Ectodermal cell (in vitro differentiated cells): ENCODE measurements around the gene NPC1L1. TPM values are rescaled to one million over a fixed set of nuclear protein-coding genes. Genes with fewer than 3 reads are reported as not detected.
A peak's percentile ranks its signal among the peaks of the same experiment; 100 is the strongest.

Experiments
- H3K27ac ChIP-seq: 2 replicates; pipeline ENCODE4 v1.7.0; 2013; ENCODE audit warnings: mild to moderate bottlenecking, low read depth, low read length; ENCODE audit not compliant: insufficient read depth, poor library complexity, severe bottlenecking
- H3K27me3 ChIP-seq: 2 replicates; pipeline ENCODE4 v1.7.0; 2013; ENCODE audit warnings: mild to moderate bottlenecking, low read length; ENCODE audit not compliant: insufficient read depth, control insufficient read depth, poor library complexity, severe bottlenecking
- H3K36me3 ChIP-seq: one replicate; pipeline ENCODE4 v1.7.0; 2013; ENCODE audit warnings: low read length; ENCODE audit not compliant: control insufficient read depth, insufficient read depth
- H3K4me1 ChIP-seq: one replicate; pipeline ENCODE4 v1.7.0; 2013; ENCODE audit warnings: low read length; ENCODE audit not compliant: control insufficient read depth, insufficient read depth
- H3K4me3 ChIP-seq: 2 replicates; pipeline ENCODE4 v1.7.0; 2013; ENCODE audit warnings: low read depth, low read length, control low read depth; ENCODE audit not compliant: insufficient read depth
- H3K9me3 ChIP-seq: 2 replicates; pipeline ENCODE4 v1.7.0; 2013; ENCODE audit warnings: mild to moderate bottlenecking, low read length, moderate library complexity; ENCODE audit not compliant: control insufficient read depth
- WGBS, 2 experiments: methylation state at CpG; one replicate each; pipeline ENCODE4 v1.1.7; 2013; ENCODE audit warnings: missing lambda C conversion rate in 2 of 2; 5-methylcytosine and 5-hydroxymethylcytosine counted together
- polyA plus RNA-seq, 4 experiments: library from polyadenylated mRNA; stranded (reverse); fragments of 50-300 nt; gene quantifications; one replicate each; pipeline ENCODE4 v1.2.3, GENCODE V29; 2013

Gene NPC1L1, protein sequence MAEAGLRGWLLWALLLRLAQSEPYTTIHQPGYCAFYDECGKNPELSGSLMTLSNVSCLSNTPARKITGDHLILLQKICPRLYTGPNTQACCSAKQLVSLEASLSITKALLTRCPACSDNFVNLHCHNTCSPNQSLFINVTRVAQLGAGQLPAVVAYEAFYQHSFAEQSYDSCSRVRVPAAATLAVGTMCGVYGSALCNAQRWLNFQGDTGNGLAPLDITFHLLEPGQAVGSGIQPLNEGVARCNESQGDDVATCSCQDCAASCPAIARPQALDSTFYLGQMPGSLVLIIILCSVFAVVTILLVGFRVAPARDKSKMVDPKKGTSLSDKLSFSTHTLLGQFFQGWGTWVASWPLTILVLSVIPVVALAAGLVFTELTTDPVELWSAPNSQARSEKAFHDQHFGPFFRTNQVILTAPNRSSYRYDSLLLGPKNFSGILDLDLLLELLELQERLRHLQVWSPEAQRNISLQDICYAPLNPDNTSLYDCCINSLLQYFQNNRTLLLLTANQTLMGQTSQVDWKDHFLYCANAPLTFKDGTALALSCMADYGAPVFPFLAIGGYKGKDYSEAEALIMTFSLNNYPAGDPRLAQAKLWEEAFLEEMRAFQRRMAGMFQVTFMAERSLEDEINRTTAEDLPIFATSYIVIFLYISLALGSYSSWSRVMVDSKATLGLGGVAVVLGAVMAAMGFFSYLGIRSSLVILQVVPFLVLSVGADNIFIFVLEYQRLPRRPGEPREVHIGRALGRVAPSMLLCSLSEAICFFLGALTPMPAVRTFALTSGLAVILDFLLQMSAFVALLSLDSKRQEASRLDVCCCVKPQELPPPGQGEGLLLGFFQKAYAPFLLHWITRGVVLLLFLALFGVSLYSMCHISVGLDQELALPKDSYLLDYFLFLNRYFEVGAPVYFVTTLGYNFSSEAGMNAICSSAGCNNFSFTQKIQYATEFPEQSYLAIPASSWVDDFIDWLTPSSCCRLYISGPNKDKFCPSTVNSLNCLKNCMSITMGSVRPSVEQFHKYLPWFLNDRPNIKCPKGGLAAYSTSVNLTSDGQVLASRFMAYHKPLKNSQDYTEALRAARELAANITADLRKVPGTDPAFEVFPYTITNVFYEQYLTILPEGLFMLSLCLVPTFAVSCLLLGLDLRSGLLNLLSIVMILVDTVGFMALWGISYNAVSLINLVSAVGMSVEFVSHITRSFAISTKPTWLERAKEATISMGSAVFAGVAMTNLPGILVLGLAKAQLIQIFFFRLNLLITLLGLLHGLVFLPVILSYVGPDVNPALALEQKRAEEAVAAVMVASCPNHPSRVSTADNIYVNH (N-terminal part only)
- 0.48 TPM for polyA plus RNA-seq (2013, experiment 1 of 4)
- 0.28 TPM for polyA plus RNA-seq (2013, experiment 2 of 4)
- polyA plus RNA-seq (2013, experiment 3 of 4): 0.32 TPM
- polyA plus RNA-seq (2013, experiment 4 of 4): 0.20 TPM

DNA sequence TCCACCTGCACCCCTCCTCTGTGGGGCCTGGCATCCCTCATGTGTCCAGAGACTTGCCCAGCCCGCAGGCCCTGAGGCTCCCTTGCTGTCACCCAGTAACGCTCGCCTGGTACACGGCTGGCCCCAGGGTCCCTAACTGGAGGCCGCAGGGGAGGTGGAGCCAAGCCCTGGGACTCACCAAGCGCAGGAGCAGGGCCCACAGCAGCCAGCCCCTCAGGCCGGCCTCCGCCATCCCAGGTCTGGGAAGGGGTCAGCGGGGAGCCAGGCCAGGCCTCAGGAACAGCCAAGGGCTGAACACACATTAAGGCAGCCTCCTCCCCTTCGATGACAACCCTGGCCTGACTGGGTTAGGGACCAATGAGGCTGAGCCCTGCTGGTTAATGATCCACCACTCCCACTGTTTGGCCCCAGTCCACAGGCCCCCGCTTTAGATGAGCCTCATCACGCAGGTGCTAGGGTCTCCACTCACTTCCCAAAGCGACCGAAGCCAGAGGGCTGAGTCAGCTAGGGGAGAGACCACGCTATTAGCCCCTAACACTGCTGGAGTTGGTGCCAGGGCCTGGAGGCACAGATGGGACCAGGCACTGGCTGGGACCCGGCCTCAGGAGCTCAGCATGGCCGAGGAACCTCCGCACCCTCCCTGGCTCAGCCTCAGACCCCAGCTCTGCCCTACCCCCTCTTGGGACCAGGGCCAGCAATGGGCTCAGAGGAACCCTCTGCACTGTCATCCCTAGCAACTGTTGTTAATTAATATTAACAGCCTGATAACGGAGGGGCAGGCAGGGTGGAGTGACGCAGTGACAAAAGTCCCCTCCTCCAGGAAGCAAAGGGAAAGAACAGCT lies at the start of gene NPC1L1:
TSS of gene NPC1L1 (minus strand) at position 303 of the 842 bp plus-strand sequence. CDS start at position 232, 71 bp downstream.
- no peaks in the 10 kb centered on the region for H3K9me3 ChIP-seq
- H3K4me1 ChIP-seq: no peaks in the 10 kb centered on the region
- H3K4me3 ChIP-seq: no peak within 1 kb of the TSS
- no peaks in the 10 kb centered on the region for H3K27me3 ChIP-seq
- no peak within 1 kb of the TSS for H3K27ac ChIP-seq
- 91% methylated on average over 20 of the region's 20 CpGs for WGBS, 2 experiments
- H3K36me3 ChIP-seq: no peaks in the 10 kb centered on the region

DNA sequence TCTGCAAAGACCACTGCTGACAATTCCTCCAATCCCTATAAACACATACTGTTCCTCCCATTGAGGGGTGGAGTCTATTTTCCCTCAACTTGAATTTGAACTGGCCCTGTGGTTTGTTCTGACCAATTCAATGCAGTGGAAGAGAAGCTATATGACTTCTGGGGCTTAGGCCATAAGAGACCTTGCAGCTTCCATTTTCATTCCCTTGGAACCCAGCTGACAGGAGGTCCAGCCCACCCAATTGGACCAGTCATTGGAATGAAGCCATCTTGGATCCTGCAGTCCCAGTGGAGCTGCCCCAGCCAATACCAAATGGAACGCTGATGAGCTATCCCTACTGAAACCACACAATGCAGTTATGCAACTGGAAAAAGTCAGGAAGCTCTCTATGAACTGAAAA lies 49.8 kb upstream of the NPC1L1 start:
- Histone ChIP-seq H3K4me3 (no peak overlapping the region), H3K27me3 (no peaks in the 10 kb centered on the region), H3K4me1 (no peaks in the 10 kb centered on the region), H3K27ac (no peak overlapping the region), H3K36me3 (no peaks in the 10 kb centered on the region), H3K9me3 (no peaks in the 10 kb centered on the region)
- WGBS, 2 experiments: 95 to 96% methylated on average over 1 of the region's 1 CpG

DNA sequence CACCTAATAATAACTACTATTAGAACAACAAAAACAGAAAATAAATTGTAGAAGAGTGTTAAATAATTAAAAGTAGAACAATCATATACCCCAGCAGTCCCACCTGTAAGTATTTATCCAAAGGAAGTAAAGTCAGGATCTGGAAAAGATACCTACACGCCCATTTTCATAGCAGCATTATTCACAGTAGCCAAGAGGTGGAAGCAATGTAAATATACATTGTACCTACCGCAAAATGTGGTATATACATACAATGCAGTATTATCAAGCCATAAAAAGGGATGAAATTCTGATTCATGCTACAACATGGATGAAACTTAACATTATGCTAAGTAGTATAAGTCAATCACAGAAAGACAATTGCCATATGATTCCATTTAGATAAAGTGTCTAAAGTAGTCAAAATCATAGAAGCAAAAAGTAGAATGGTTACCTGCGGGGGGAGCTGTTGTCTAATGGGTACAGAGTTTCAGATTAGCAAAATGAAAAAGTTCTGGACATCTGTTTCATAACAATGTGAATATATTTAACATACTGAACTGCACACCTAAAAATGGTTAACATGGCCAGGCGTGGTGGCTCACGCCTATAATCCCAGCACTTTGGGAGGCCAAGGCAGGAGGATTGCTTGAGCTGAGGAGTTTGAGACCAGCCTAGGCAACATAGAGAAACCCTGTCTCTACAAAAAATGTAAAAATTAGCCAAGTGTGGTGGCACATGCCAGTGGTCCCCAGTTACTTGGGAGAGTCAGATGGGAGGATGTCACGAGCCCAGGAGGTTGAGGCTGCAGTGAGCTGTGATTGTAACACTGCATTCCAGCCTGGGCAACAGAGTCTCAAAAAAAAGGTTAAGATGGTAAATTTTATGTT lies 46.9 kb upstream of the NPC1L1 start:
- Histone ChIP-seq H3K36me3 (no peaks in the 10 kb centered on the region), H3K27ac (no peak overlapping the region), H3K4me1 (no peaks in the 10 kb centered on the region), H3K9me3 (no peaks in the 10 kb centered on the region), H3K4me3 (no peak overlapping the region), H3K27me3 (peaks cover 4% of the 10 kb centered on the region)
- WGBS, 2 experiments: 71 to 74% methylated on average over 3 to 6 of the region's 6 CpGs

DNA sequence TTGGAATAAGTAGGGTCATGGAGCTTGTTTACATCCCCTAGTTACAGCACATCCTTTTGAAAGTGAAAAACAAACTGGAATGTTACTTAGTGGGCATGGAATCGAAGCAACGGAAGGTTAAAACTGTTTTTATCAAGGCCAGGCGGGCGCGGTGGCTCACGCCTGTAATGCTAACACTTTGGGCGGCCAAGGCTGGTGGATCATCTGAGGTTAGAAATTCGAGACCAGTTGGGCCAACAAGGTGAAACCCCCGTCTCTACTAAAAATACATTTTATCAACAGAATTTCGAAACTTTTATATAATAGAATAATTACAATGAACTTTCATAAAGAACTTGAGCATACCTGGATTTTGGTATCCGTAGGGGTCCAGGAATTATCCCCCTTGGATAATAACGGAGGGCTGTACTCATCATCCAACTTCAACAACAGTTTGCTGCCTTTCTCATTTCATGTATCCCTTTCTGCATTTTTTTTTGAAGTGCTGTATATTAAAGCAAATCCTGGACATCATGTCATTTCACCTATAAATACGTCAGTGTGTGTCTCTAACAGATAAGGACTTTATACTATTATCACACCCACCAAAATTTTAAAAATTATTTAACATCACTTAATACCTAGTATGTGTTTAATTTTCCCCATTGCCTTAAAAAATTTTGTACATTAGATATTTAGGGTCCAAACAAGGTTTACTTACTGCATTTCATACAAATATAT lies 42.2 kb upstream of the NPC1L1 start:
- H3K27ac ChIP-seq: no peak overlapping the region
- no peaks in the 10 kb centered on the region for H3K9me3 ChIP-seq
- H3K4me1 ChIP-seq: no peaks in the 10 kb centered on the region
- peak overlapping the region; percentile 97 for H3K4me3 ChIP-seq
- WGBS, 2 experiments: 96% methylated on average over 11 to 13 of the region's 13 CpGs
- H3K36me3 ChIP-seq: peaks cover 14% of the 10 kb centered on the region
- peaks cover 4% of the 10 kb centered on the region for H3K27me3 ChIP-seq

DNA sequence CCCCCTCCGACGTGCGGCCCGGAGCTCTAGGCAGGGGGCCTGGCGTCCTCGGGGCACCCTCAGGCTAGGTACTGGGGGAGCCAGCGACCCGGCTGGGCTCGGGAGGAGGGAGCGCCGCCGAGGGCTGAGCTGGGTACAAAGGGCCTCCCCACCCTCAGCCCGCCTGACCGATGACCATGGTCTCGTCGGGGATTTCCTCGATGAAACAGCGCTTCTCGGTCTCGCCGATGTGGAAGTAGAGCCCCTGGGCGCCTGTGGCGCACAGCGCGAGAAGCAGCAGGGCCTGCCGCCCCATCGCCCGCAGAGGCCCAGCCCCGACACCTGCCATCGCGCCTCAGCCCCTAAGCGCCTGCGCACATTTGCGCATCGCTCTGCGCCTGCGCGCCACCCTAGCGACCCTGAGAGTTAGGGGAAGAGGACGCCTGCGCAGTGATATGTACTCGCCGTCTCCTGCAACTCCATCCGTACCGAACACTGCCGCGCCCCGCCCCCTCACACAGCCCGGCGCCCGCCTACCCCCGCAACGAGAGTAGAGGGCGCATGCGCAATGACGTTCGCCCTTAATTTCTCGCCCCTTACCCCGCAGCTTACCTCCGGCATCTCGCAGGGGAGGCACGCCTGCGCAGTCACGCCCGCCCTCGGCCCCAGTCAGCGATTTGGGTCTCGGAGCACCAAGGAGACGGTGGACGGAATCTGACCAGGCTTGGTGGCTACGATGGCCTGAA lies 40.9 kb upstream of the NPC1L1 start, which contains the start of gene TMED4:
TSS of gene TMED4 (minus strand) at position 353 of the 725 bp plus-strand sequence. CDS start at position 328, 25 bp downstream.
- Histone ChIP-seq H3K27me3 (peaks cover 4% of the 10 kb centered on the region), H3K36me3 (peaks cover 17% of the 10 kb centered on the region), H3K4me1 (no peaks in the 10 kb centered on the region), H3K27ac (peak within 1 kb of the TSS; percentile 76), H3K9me3 (no peaks in the 10 kb centered on the region), H3K4me3 (peak within 1 kb of the TSS; percentile 97)
- WGBS, 2 experiments: 0% methylated on average over 71 of the region's 71 CpGs

DNA sequence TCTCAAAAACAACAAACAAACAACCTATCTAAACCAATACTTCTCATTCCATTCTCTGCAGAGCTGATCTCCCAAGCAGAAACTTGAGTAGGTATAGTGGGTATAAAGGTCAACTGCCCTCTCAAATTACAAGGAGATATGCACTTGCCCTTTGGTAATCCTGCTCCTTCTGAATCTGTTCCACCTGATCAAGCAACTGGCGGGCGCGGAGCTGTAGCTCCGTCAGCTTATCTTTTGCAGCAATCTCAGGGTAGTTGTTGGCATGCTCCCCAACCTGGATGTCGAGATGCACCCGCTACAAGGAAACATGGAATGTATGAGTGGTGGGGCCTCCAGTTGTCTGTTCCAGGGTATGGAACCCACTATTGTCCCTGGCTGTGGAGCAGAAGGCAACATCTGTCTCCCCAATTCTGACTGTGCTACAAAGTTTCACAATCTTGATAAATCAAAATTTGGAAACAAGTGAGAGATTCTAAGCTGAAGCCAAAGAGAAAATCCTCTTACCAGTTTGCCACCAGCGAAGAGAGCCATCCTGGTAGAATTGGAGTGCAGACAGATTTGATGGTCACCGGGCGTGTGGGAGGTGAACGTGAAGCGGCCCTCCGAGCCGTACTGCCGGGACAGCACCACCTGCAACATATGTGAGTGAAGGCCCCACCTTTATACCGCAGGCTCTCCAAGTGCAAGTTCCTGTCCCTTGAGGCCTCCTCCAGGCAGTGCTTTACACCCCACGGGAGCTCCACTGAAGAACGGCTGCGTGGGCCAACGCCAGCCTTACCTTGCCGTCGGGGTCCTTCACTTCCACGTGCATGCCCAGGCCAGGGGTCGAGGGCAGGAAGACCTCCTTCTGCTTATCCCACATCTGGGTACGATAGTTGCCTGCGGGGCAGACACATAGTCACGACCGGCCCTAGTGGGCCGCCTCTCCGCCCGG lies 40.1 kb upstream of the NPC1L1 start:
- whole genome bisulfite sequencing, 2 experiments: 37 to 40% methylated on average over 30 of the region's 30 CpGs
- Histone ChIP-seq H3K9me3 (no peaks in the 10 kb centered on the region), H3K27ac (peak overlapping the region; percentile 48), H3K4me1 (no peaks in the 10 kb centered on the region), H3K27me3 (peaks cover 4% of the 10 kb centered on the region), H3K4me3 (peak overlapping the region; percentile 97), H3K36me3 (peaks cover 17% of the 10 kb centered on the region)

DNA sequence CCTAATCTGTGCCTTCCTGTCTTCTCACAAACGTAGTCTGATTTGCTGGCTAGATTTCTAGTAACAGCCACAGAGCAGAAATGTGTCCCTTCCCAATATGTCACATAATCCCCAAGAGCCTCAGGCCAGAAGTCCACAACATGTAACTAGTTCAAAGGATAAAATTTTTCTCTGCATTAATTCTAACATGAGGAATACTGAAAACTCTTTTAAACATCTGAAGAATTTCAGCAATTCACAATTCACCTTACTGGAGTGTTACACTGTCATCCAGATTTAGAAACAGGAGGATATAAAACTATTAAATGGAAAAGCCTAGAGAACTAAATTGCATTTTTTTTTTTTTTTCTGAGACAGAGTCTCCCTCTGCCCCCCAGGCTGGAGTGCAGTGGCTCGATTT lies 35.1 kb upstream of the NPC1L1 start:
- H3K27me3 ChIP-seq: no peaks in the 10 kb centered on the region
- peaks cover 12% of the 10 kb centered on the region for H3K4me1 ChIP-seq
- peaks cover 32% of the 10 kb centered on the region for H3K36me3 ChIP-seq
- no peak overlapping the region for H3K27ac ChIP-seq
- H3K9me3 ChIP-seq: no peaks in the 10 kb centered on the region
- H3K4me3 ChIP-seq: no peak overlapping the region
- WGBS, 2 experiments: 93 to 96% methylated on average over 2 of the region's 2 CpGs
